Central memory CD4-positive, alpha-beta T cell (primary cell): ENCODE results near the gene GPR15LG.
"Not testable (repeated sequence)": the region's sequence is repeated elsewhere in the genome, so short reads cannot be mapped to it uniquely, and the experiment has no call there.

Experiments
- DNase-seq: peaks from one replicate; pipeline ENCODE4 v3.0.0; 2022

The GPR15LG gene

GRCh38 chr10:84166620-84167288 lies 6.8 kb upstream of the GPR15LG start:
- DNase-seq: no peak

GRCh38 chr10:84167289-84167653 lies 6.3 kb upstream of the GPR15LG start:
- DNase-seq: not testable (repeated sequence)

GRCh38 chr10:84168382-84168781 lies 5.2 kb upstream of the GPR15LG start:
- DNase-seq: not testable (repeated sequence)

- DNase-seq: not testable (repeated sequence)
Observed at GRCh38 chr10:84171237-84171636, 2.4 kb upstream of the GPR15LG start.

GRCh38 chr10:84171700-84172466 lies 1.7 kb upstream of the GPR15LG start:
- DNase-seq: not testable (repeated sequence)

- DNase-seq: no peak
Observed at GRCh38 chr10:84172467-84173356, 889 bp upstream of the GPR15LG start.

GRCh38 chr10:84175436-84175835 lies 1.8 kb downstream of the GPR15LG start:
- DNase-seq: no peak

GRCh38 chr10:84176351-84176750 lies 2.8 kb downstream of the GPR15LG start:
- DNase-seq: no peak

GRCh38 chr10:84176836-84177474 lies 3.4 kb downstream of the GPR15LG start:
- DNase-seq: no peak

- peak; percentile 16 for DNase-seq
Observed at GRCh38 chr10:84177541-84178141, 4.0 kb downstream of the GPR15LG start.

- DNase-seq: no peak
Observed at GRCh38 chr10:84178160-84178609, 4.6 kb downstream of the GPR15LG start.

GRCh38 chr10:84179059-84179710 lies 5.6 kb downstream of the GPR15LG start:
- DNase-seq: peak; percentile 12

GRCh38 chr10:84180386-84180785 lies 6.8 kb downstream of the GPR15LG start:
- not testable (repeated sequence) for DNase-seq

- DNase-seq: no peak
Observed at GRCh38 chr10:84181631-84182030, 8.0 kb downstream of the GPR15LG start.

GRCh38 chr10:84184517-84184916 lies 10.9 kb downstream of the GPR15LG start:
- DNase-seq: no peak

GRCh38 chr10:84185526-84186175 lies 12.1 kb downstream of the GPR15LG start:
- no peak for DNase-seq

- no peak for DNase-seq
Observed at GRCh38 chr10:84188815-84189214, 15.2 kb downstream of the GPR15LG start.

GRCh38 chr10:84190621-84191020 lies 17.0 kb downstream of the GPR15LG start:
- DNase-seq: no peak

GRCh38 chr10:84191106-84191505 lies 17.5 kb downstream of the GPR15LG start:
- no peak for DNase-seq

- no peak for DNase-seq
Observed at GRCh38 chr10:84193327-84193726, 19.7 kb downstream of the GPR15LG start.

GRCh38 chr10:84193846-84194423 lies 20.3 kb downstream of the GPR15LG start:
- no peak for DNase-seq
